Uterus (tissue), 4 donors: ENCODE measurements around the gene SBNO1. TPM values are rescaled to one million over a fixed set of nuclear protein-coding genes. Genes with fewer than 3 reads are reported as not detected.

Experiments used
- DNase-seq, 2 donors: peaks; one replicate each; pipeline ENCODE4 v3.0.0-alpha.2; 2019 to 2020
- H3K27ac ChIP-seq, 2 donors: fragments of 200-600 bp; sonication (generic); 1 replicate in 1 of 2; 2 replicates in 1 of 2; pipeline ENCODE4 v1.5.1; 2016 to 2018
- H3K27me3 ChIP-seq, 2 donors: fragments of 200-600 bp; sonication (generic); one replicate each; pipeline ENCODE4 v1.5.1; 2018 to 2019; ENCODE audit warnings: control low read depth in 1 of 2
- H3K36me3 ChIP-seq, 2 donors: fragments of 200-600 bp; sonication (generic); one replicate each; pipeline ENCODE4 v1.5.1; 2019; ENCODE audit warnings: control low read depth in 1 of 2
- H3K4me1 ChIP-seq, 2 donors: fragments of 200-600 bp; sonication (generic); one replicate each; pipeline ENCODE4 v1.5.1; 2018 to 2019; ENCODE audit warnings: control low read depth in 1 of 2
- H3K4me3 ChIP-seq, 2 donors: fragments of 200-600 bp; sonication (generic); 1 replicate in 1 of 2; 2 replicates in 1 of 2; pipeline ENCODE4 v1.5.1; 2018 to 2019; ENCODE audit warnings: mild to moderate bottlenecking in 1 of 2
- H3K9me3 ChIP-seq, 2 donors: fragments of 200-600 bp; sonication (generic); one replicate each; pipeline ENCODE4 v1.5.1; 2019; ENCODE audit warnings: control low read depth in 1 of 2
- CTCF ChIP-seq, 4 experiments: fragments of 200-600 bp in 2 of 4; fragments of 450-650 bp in 2 of 4; sonication (generic) in 2 of 4; IDR thresholded peaks; one replicate each; pipeline ENCODE4 v1.5.1; 2016 to 2019; ENCODE audit warnings: antibody characterized with exemption in 4 of 4, mild to moderate bottlenecking in 2 of 4, moderate library complexity in 1 of 4
- POLR2A ChIP-seq, 2 donors: fragments of 450-650 bp; IDR thresholded peaks; one replicate each; pipeline ENCODE4 v1.6.1; 2016; ENCODE audit warnings: antibody characterized with exemption in 2 of 2, mild to moderate bottlenecking in 1 of 2, moderate library complexity in 1 of 2
- intact Hi-C: fragments of 100-400 bp; cut with DNase I; formaldehyde crosslinking; loops from one replicate; pipeline ENCODE4 v1.15.1; 2023; ENCODE audit warnings: low total_unique reads
- total RNA-seq, 4 donors: library from RNA; depleted of rRNA in 3 of 4; stranded (reverse); fragments of >200 nt in 3 of 4; gene quantifications; one replicate each; pipeline versions ENCODE4 v1.1.0 to v1.2.4, GENCODE V29; 2014 to 2023
- donor health status: DM: yes; HTN: yes; CAD: no.

SBNO1 gene
- total RNA-seq, 4 donors from 2014 or later, result 16.8 to 40.5 (median 33.0) TPM

- intact Hi-C loops, result no loop called here
- H3K4me1 ChIP-seq, result no peaks in the 10 kb centered on the region
- no peak for DNase-seq
- H3K9me3 ChIP-seq, result no peaks in the 10 kb centered on the region
- H3K36me3 ChIP-seq, result no peaks in the 10 kb centered on the region
- no peak overlapping the region for H3K27ac ChIP-seq
- H3K27me3 ChIP-seq, result no peaks in the 10 kb centered on the region
- TF ChIP-seq POLR2A (IDR thresholded peaks at IDR 0.05) (no peak), CTCF (IDR thresholded peaks at IDR 0.05) (no peak)
- no peak overlapping the region for H3K4me3 ChIP-seq
These were observed 75.8 kb downstream of the SBNO1 start for GRCh38 chr12:123288751-123289346.

- no peaks in the 10 kb centered on the region for H3K36me3 ChIP-seq
- DNase-seq, result no peak
- TF ChIP-seq CTCF (IDR thresholded peaks at IDR 0.05) (no peak), POLR2A (IDR thresholded peaks at IDR 0.05) (no peak)
- H3K9me3 ChIP-seq, result no peaks in the 10 kb centered on the region
- H3K27me3 ChIP-seq, result no peaks in the 10 kb centered on the region
- H3K4me3 ChIP-seq, result no peak overlapping the region
- no peaks in the 10 kb centered on the region for H3K4me1 ChIP-seq
- H3K27ac ChIP-seq, result no peak overlapping the region
- intact Hi-C loops, result no loop called here
These were observed 77.8 kb downstream of the SBNO1 start for GRCh38 chr12:123286652-123287373.

- no peaks in the 10 kb centered on the region for H3K27me3 ChIP-seq
- TF ChIP-seq POLR2A (IDR thresholded peaks at IDR 0.05) (no peak), CTCF (IDR thresholded peaks at IDR 0.05) (no peak)
- H3K36me3 ChIP-seq, result no peaks in the 10 kb centered on the region
- H3K9me3 ChIP-seq, result no peaks in the 10 kb centered on the region
- H3K27ac ChIP-seq, result no peak overlapping the region
- H3K4me3 ChIP-seq, result no peak overlapping the region
- DNase-seq, result no peak
- H3K4me1 ChIP-seq, result no peaks in the 10 kb centered on the region
- intact Hi-C loops, result no loop called here
These were observed 80.0 kb downstream of the SBNO1 start for GRCh38 chr12:123284669-123285068.

- Histone ChIP-seq H3K4me1 (no peaks in the 10 kb centered on the region), H3K27ac (no peak overlapping the region), H3K4me3 (no peak overlapping the region), H3K9me3 (no peaks in the 10 kb centered on the region), H3K27me3 (no peaks in the 10 kb centered on the region), H3K36me3 (no peaks in the 10 kb centered on the region)
- no peak for DNase-seq
- no peak for TF ChIP-seq POLR2A (IDR thresholded peaks at IDR 0.05)
- no peak for TF ChIP-seq CTCF (IDR thresholded peaks at IDR 0.05)
- intact Hi-C loops, result no loop called here
These were observed 81.2 kb downstream of the SBNO1 start for GRCh38 chr12:123283461-123283860.

GRCh38 chr12:123282111-123282510 lies 82.5 kb downstream of the SBNO1 start:
- no peak overlapping the region for H3K27ac ChIP-seq
- intact Hi-C loops, result no loop called here
- no peaks in the 10 kb centered on the region for H3K4me1 ChIP-seq
- TF ChIP-seq POLR2A (IDR thresholded peaks at IDR 0.05) (no peak), CTCF (IDR thresholded peaks at IDR 0.05) (no peak)
- H3K36me3 ChIP-seq, result no peaks in the 10 kb centered on the region
- DNase-seq, result no peak
- no peaks in the 10 kb centered on the region for H3K27me3 ChIP-seq
- no peak overlapping the region for H3K4me3 ChIP-seq
- H3K9me3 ChIP-seq, result no peaks in the 10 kb centered on the region
